Amniotic epithelial cell (primary cell): ENCODE measurements around the gene CALML3.
"Not testable (repeated sequence)": the region's sequence is repeated elsewhere in the genome, so short reads cannot be mapped to it uniquely, and the experiment has no call there.

ENCODE experiments used
- DNase-seq: peaks from one replicate; pipeline ENCODE4 v3.0.0-alpha.2; 2010; ENCODE audit warnings: low read depth

CALML3 gene

GRCh38 chr10:5557040-5557721, 32.4 kb downstream of the CALML3 start:
- no peak for DNase-seq

DNA sequence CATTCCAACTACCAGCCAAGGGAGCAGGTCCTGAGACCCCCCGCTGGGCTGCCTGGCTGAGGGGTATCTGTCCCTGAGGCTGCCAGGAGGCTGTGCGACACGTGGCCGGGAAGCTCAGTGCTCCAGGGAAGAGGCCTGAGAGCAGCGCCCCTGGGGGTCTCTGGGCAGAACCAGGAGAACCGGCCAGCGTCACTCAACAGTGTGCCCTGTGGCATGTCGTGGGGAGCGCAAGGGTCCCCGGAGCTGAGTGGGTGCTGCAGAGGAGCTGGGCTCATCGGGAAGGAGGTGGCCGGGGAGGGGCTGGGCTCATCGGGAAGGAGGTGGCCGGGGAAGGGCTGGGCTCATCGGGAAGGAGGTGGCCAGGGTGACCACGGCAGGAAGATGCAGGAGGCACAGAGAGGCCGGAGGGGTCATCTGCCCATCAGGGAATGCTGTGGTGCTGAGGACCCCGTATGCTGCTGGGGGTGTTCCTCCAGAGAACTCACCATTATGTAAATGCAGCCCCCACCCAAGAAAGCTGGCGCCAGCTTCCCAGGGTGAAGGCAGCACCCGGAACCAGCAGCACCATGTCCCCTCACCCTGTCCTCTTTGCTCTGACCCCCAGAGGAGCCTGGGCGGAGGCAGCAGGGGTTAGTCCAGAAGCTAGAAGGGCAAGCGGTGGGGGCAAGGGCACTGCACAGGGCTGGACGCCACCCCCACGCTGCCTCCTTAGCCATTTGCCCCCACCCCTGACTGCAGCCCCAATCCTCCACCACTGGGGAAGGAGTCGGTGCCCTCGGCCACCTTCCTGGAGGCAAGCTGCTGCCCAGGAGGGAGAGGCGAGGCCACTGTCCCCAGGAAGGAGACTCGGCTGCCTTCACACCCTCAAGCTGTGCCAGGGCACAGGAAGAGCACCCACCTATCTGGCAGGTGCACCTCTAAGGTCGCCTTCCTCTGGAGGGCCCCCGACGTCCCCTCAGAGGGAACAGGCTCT, 33.3 kb downstream of the CALML3 start:
- no peak for DNase-seq

DNA sequence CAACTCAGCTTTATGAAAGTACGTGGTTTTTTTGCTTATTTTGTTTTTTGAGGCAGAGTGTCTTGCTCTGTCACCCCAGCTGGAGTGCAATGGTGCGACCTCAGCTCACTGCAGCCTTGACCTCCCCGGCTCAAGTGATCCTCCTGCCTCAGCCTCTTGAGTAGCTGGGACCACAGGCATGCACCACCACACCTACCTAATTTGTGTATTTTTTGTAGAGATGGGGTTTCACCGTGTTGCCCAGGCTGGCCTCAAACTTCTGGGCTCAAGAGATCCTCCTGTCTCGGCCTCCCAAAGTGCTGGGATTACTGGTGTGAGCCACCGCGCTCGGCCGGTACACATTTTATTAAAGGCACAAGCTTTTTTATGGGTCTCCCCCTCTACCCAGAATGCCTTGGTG, 34.3 kb downstream of the CALML3 start:
- DNase-seq: not testable (repeated sequence)

- peak; percentile 83 for DNase-seq
These were observed 34.9 kb downstream of the CALML3 start for GRCh38 chr10:5559642-5560141.

DNA sequence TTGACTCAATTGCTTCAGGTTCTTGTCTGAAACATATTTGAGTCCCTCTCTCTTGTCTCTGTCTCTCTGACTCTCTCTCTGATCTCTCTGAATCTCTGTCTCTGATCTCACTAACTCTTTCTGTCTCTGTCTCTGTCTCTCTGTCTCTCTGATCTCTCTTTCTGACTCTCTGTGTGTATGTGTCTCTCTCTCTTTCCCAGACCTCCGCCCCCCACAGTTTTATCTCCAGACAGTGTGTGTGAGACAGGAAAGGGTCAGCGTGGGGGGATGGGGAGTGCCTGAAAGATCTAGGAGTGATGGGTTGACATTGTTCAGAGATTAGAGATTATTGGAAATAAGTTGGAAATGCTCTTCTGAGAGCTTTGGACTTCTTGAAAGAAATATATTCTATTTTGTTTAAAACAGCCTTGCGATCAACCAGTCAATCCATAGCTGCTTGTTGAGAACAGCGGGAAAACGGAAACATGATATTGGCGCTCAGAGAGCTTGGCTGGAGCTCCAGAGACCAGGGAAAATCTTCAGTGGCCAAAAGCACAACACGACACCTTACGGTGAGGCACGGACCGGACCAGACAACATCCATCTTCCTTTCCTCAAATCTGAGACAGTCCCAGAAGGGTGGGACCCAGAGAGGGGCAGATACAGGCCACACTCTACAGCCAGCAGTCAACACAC, 35.5 kb downstream of the CALML3 start:
- no peak for DNase-seq

- no peak for DNase-seq
These were observed 36.3 kb downstream of the CALML3 start for GRCh38 chr10:5560817-5561703.

DNA sequence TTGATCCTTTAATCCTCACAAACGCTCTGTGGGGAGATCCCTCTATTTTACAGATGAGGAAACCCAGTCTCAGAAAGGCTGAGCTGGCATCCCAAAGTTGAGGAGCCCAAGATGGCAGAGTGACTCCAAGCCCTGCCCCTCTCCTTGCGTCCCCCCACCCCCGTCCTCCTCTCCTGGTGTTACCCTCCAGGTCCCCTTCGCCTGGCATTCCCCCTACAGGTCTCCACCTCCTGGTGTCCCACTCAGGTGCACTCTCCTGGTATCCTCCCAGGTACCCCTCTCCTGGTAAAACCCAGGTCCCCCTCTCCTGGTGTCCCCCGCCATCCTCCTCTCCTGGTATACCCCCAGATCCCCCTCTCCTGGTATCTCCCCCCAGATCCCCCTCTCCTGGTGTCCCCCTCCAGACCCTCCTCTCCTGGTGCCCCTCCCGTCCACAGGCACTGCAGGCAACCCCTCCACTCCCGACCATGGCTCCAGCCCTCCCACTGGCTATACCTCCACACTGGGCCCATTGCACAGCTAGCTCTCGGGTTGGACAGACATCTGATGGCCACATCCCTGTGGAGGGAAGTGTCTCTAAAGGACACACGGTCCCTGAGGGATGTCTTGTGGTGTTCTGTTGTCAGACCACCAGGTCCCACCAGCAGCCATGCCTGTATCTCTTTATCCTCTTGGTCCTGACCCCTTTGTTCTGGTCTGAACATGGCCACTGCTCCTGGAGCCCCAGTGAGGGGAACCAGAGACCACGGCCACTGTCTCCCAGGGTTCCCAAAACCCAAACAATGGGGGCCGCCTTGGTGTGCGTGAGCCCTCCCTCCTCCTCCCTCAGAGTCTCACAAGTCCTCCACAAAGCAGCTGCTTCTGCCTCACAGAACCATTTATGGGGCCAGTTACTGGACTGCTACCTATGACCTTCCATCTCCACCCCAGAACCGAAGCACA, 37.2 kb downstream of the CALML3 start:
- no peak for DNase-seq

- no peak for DNase-seq
These were observed 38.7 kb downstream of the CALML3 start for GRCh38 chr10:5563321-5563961.

- DNase-seq: no peak
These were observed 39.3 kb downstream of the CALML3 start for GRCh38 chr10:5563991-5564536.

GRCh38 chr10:5564537-5565204, 39.9 kb downstream of the CALML3 start:
- DNase-seq: no peak

DNA sequence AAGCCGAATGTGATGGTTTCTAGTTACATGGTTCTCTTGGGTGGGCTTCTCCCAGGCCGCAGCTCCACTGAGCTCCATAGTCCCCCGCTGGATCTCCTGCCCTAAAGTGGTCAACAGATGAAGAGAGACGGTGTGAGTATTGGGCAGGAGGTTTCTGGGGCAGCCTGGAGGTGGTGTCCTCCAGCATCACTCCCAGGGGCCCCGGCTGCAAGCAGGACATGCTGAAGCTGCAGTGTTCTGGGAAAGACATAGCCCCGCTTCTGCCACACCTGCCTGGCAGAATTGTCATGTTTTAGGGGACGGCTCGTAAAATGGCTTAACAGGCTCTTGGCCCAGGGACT, 40.4 kb downstream of the CALML3 start:
- DNase-seq: no peak

DNA sequence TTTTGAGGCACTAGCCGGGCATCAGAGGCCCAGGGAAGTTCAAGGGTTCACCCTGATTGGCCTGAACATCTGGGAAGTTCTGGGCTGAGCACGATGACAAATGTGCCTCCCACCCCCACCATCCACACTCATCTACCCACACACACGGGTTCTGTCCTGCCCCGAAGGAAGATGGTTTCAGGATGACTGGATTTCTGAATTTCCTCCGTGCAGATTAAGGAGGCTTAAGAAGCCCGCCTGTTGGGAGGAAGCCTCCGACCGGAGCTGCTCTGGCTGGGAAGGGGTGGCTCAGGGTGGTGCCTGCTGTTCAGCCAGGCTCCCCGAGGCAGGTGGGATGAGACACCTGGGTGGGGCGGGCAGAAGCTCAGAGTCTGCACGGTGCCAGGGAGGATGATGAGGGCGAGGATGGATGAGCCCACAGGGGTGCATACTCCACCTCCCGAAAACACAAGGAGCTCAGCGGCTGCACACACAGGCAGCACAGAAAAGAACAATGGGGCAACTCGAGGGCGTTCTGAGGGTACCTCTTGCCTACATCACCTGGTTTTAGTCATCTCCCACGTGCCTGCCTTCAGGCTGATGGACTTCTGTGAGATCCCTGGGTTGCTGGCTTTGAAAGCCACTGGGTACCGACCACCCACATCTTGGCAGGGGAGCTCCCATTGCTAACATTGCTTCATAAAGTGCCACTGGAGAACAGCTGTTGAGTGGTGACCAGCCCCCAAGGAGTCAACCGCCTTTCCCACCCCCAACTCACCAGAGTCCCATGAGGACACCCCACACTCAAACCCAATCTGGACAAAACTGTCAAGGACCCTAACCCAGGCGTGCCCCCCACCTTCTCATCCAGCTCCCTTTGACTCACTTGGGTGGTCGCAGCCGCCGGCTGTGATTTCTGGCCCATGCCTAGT, 41.2 kb downstream of the CALML3 start:
- peak; percentile 91 for DNase-seq

DNA sequence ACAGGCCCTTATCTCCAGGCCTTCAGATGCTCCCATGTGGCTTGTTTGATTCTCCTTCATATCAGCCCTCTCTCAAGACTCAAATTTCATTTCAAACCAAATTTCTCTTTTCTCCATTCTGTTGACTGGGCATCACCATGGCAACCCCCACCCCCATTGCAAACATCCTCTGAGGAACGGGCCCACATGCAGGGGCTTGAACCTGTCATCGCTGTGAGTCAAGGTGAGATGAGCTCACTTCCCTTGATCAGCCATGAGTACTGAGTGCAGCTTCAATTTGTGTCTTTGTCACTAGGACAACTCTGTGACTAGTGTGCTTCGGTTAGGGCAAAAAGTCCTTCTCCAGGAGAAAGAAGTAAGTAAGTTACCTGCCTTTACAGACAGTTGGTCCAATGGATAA, 41.9 kb downstream of the CALML3 start:
- DNase-seq: no peak

DNA sequence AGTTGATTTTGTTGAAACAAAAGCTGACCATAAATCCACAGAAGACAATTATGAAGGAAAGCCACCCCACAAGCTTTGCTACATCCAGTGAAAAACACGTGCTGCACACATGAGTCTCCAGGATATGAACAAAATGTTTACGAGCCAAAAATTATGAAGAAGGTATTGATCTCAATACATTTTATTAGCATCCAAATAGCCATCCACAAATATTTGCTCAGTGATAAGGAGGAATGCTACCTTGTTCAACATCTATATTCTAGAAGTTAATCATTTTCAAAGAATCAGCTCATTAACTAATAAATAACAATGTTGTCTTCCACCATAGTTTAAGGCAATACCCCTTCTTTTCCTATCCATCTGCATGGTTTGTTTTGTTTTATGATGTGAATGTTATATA, 42.7 kb downstream of the CALML3 start:
- no peak for DNase-seq

DNA sequence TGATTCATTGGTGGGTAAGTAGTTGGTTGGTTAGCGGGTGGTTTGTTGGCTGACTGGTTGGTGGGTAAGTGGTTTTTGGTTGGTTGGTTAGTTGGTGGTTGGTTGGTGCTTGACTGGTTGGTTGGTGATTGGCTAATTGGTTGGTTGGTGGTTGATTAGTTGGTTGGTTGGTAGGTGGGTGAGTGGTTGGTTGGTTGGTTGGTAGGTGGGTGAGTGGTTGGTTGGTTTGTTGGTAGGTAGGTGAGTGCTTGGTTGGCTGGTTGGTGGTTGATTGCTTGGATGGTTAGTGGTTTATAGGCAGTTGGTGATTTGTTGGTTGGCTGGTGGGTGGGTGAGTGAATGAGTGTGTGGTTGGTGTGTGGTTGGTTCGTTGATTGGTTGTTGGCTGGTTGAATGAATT, 44.2 kb downstream of the CALML3 start:
- DNase-seq: no peak

DNA sequence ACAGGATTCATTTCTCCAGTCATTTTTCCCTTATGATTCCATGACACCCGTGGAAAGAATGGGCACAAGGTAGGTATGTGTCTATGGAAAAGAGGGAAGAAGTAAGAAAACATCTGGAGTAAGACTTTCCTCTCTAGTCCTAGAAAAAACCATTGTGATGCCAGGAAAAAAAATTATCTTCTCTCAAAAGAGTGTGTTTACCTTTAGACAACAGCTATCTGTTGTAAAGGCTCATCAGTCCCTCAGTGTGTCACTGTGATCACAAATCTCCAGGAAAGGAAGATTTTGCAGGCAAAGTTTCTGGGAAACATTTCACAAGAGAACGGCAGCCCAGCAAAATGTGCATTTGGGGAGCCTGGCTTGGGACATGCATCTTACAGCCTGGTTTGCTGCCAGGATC, 44.8 kb downstream of the CALML3 start:
- DNase-seq: no peak

DNA sequence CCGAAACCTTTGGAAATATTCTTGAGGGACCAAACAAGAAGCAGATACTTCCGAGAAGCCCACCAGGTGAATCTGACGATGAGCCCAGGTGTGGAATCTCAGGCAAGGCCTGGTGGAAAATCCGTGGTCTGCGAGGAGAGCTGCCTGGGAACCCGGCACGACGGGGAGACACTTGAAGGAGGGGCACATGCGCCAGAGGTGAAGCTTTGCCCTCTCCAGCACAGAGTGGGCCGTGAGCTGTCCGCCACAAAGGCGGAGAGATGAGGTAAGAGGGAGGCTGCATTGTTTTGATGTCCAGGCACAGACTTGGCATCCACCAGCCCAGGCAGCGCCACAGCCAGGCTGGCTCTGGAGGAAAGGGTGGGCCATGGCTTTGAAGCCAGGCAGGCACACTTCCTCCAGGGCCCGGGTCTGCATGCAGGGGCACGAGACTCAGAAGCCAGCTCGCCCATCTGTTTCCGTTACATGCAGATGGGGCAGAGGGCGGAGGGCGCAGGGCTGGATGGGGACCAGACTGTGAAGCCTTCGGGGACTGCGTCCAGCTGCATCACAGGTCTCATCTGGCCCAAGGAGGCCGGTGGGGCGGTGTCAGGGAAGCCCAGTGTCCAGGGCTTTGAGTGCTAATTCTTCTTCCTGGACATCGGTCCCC, 45.4 kb downstream of the CALML3 start:
- no peak for DNase-seq
